Stomach (tissue), 9 donors: ENCODE measurements around the gene ANKRD10. TPM values are rescaled to one million over a fixed set of nuclear protein-coding genes. Genes with fewer than 3 reads are reported as not detected.
A peak's percentile ranks its signal among the peaks of the same experiment; 100 is the strongest.

Source experiments
- DNase-seq, 2 donors: peaks; one replicate each; pipeline versions ENCODE4 v3.0.0 to v3.0.0-alpha.2; 2013 to 2019
- H3K27ac ChIP-seq, 5 donors: fragments of 200-600 bp in 4 of 5; sonication (generic) in 4 of 5; one replicate each; pipeline ENCODE4 v1.5.1; 2013 to 2019; ENCODE audit warnings: mild to moderate bottlenecking in 1 of 5, moderate library complexity in 1 of 5
- H3K27me3 ChIP-seq, 3 donors: fragments of 200-600 bp; sonication (generic); one replicate each; pipeline ENCODE4 v1.5.1; 2017 to 2019; ENCODE audit warnings: mixed run types in 1 of 3
- H3K36me3 ChIP-seq, 4 donors: fragments of 200-600 bp; sonication (generic); 1 replicate in 3 of 4; 2 replicates in 1 of 4; pipeline ENCODE4 v1.5.1; 2016 to 2019
- H3K4me1 ChIP-seq, 4 donors: fragments of 200-600 bp; sonication (generic); one replicate each; pipeline ENCODE4 v1.5.1; 2016 to 2019
- H3K4me3 ChIP-seq, 4 donors: fragments of 200-600 bp; sonication (generic) in 3 of 4; one replicate each; pipeline ENCODE4 v1.5.1; 2016 to 2019; ENCODE audit warnings: mild to moderate bottlenecking in 1 of 4
- H3K9me3 ChIP-seq, 4 donors: fragments of 200-600 bp; sonication (generic); one replicate each; pipeline ENCODE4 v1.5.1; 2016 to 2019
- EP300 ChIP-seq: sonication (generic); formaldehyde crosslinking; IDR thresholded peaks from one replicate; pipeline ENCODE4 v1.6.1; 2017; ENCODE audit warnings: antibody characterized with exemption
- POLR2A ChIP-seq, 4 donors: fragments of 450-650 bp; IDR thresholded peaks; one replicate each; pipeline ENCODE4 v1.6.1; 2016; ENCODE audit warnings: antibody characterized with exemption in 4 of 4, control low read depth in 2 of 4, mild to moderate bottlenecking in 1 of 4, moderate library complexity in 1 of 4
- POLR2AphosphoS5 ChIP-seq, 3 donors: sonication (generic); formaldehyde crosslinking; IDR thresholded peaks; one replicate each; pipeline ENCODE4 v1.6.1; 2016; ENCODE audit warnings: antibody characterized with exemption in 3 of 3
- WGBS, 5 donors: extraction: QIAGEN DNeasy Blood & Tissue Kit in 3 of 5; methylation state at CpG; one replicate each; pipeline versions ENCODE4 v1.1.5 to v1.1.7; 2013 to 2018; 5-methylcytosine and 5-hydroxymethylcytosine counted together
- intact Hi-C: fragments of 100-400 bp; cut with DNase I; formaldehyde crosslinking; loops from one replicate; pipeline ENCODE4 v1.15.1; 2023; ENCODE audit warnings: low total_unique reads
- polyA plus RNA-seq, 3 donors: library from polyadenylated mRNA; stranded (reverse); fragments of 200-250 nt; gene quantifications; one replicate each; pipeline ENCODE4 v1.2.3, GENCODE V29; 2013
- total RNA-seq, 5 donors: library from RNA; depleted of rRNA; stranded (reverse); fragments of >200 nt; gene quantifications; one replicate each; pipeline versions ENCODE4 v1.1.0 to v1.2.3, GENCODE V29; 2014 to 2016
- TF ChIP-seq, protein P1 (sequence below), 7 experiments: fragments of 450-650 bp in 4 of 7; fragments of 200-600 bp in 3 of 7; sonication (generic) in 3 of 7; IDR thresholded peaks; one replicate each; pipeline ENCODE4 v1.5.1; 2016 to 2019; ENCODE audit warnings: antibody characterized with exemption in 7 of 7, control low read depth in 2 of 7, mild to moderate bottlenecking in 1 of 7
- donor health status: healthy with polysubstance abuse.
- donor health status: Bipolar disorder and iron deficiency.
- donor health status: healthy.

Gene ANKRD10
- total and polyA plus RNA-seq, 8 donors: 37.4 to 246 (median 123) TPM

DNA sequence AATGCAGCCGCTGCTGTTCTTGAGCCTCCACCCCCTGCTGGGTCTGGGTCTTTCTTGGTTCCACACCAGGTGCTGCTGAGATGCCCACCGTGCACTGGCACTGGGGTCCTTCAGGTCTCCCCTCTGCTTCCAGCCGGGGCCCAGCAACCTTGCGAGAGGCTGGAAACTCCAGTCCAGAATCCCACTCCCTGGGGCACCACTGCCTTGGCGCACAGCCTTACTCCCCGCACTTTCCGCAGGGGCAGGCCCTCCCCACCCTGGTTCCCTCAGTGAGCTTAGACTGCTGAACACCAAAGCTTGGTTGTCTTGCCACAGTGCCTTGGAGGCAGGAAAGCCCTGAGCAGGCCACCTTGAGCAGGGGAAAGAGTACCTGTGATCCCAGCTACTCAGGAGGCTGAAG, 60.0 kb downstream of the ANKRD10 start:
- Histone ChIP-seq H3K36me3 (no peaks in the 10 kb centered on the region), H3K9me3 (peaks cover 0 to 12% (median 10%) of the 10 kb centered on the region in 4 donors), H3K4me3 (no peak overlapping the region), H3K27ac (no peak overlapping the region), H3K4me1 (no peaks in the 10 kb centered on the region), H3K27me3 (peaks cover 0 to 6% (median 0%) of the 10 kb centered on the region in 3 donors)
- no peak for TF ChIP-seq POLR2AphosphoS5 (IDR thresholded peaks at IDR 0.05)
- TF ChIP-seq, protein P1, sequence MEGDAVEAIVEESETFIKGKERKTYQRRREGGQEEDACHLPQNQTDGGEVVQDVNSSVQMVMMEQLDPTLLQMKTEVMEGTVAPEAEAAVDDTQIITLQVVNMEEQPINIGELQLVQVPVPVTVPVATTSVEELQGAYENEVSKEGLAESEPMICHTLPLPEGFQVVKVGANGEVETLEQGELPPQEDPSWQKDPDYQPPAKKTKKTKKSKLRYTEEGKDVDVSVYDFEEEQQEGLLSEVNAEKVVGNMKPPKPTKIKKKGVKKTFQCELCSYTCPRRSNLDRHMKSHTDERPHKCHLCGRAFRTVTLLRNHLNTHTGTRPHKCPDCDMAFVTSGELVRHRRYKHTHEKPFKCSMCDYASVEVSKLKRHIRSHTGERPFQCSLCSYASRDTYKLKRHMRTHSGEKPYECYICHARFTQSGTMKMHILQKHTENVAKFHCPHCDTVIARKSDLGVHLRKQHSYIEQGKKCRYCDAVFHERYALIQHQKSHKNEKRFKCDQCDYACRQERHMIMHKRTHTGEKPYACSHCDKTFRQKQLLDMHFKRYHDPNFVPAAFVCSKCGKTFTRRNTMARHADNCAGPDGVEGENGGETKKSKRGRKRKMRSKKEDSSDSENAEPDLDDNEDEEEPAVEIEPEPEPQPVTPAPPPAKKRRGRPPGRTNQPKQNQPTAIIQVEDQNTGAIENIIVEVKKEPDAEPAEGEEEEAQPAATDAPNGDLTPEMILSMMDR (IDR thresholded peaks at IDR 0.05): no peak
- no peak for TF ChIP-seq POLR2A (IDR thresholded peaks at IDR 0.05)
- no peak for TF ChIP-seq EP300
- DNase-seq: no peak
- 92 to 95% (median 93%) methylated on average over 3 to 7 of the region's 7 CpGs for WGBS, 5 donors
- intact Hi-C loops: no loop called here

DNA sequence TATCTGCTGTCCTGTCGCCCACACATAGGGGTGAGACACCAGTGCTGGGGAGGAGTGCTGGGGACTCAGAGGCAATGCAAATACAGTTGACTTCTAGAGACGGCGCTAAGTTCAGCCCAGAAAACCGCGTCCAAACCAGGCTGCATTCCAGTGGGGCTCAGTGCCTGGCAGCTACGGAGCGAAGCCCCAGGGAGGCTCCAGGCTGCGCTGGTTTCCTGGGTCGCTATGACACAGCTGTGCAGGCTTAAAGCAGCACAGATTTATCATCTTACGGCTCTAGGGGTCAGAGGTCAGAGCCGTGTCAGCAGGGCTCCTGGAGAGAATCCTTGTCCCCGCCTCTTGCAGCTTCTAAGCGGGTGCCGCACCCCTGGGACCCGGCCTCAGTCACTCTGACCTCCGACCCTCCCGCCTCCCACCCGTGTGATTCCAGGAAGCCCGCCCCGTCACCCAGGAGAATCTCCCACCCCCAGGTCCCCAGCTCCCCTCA, 61.6 kb downstream of the ANKRD10 start:
- Histone ChIP-seq H3K27ac (peak overlapping the region in 1 of 5 donors; percentile 56), H3K36me3 (no peaks in the 10 kb centered on the region), H3K4me3 (no peak overlapping the region), H3K27me3 (peaks cover 0 to 6% (median 0%) of the 10 kb centered on the region in 3 donors), H3K9me3 (peaks cover 0 to 12% (median 10%) of the 10 kb centered on the region in 4 donors), H3K4me1 (no peaks in the 10 kb centered on the region)
- TF ChIP-seq, protein P1 (IDR thresholded peaks at IDR 0.05): no peak
- TF ChIP-seq POLR2AphosphoS5 (IDR thresholded peaks at IDR 0.05) (no peak), POLR2A (IDR thresholded peaks at IDR 0.05) (no peak), EP300 (no peak)
- DNase-seq: peak in 1 of 2 donors; percentile 41
- WGBS, 5 donors: 62 to 76% (median 69%) methylated on average over 16 to 20 of the region's 20 CpGs
- intact Hi-C loops: no loop called here

DNA sequence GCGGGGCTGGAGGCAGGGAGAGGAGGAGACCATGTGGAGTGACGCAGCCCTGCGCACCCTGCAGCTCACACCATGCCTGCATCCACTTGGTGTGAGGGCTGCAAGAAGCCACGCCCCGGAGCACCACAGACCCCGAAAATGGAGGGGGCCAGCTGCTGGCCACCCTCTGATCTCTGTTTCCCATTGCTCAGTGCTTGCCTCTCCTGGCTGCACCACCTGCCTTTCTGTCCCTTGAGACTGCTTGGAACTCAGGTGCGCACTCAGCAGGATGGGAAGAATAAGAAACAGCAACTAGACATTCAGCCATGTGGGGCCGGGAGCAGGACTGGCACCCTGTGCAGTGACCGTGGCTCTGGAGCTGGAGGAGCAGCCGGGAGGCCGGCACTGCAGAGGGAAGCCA, 64.0 kb downstream of the ANKRD10 start:
- H3K36me3 ChIP-seq: no peaks in the 10 kb centered on the region
- H3K9me3 ChIP-seq: no peaks in the 10 kb centered on the region
- TF ChIP-seq POLR2A (IDR thresholded peaks at IDR 0.05): no peak
- TF ChIP-seq, protein P1 (IDR thresholded peaks at IDR 0.05): no peak
- TF ChIP-seq EP300: no peak
- TF ChIP-seq POLR2AphosphoS5 (IDR thresholded peaks at IDR 0.05): no peak
- WGBS, 5 donors: 75 to 89% (median 78%) methylated on average over 7 to 11 of the region's 11 CpGs
- H3K27me3 ChIP-seq: peaks cover 0 to 14% (median 0%) of the 10 kb centered on the region in 3 donors
- no peak overlapping the region for H3K27ac ChIP-seq
- no peak overlapping the region for H3K4me3 ChIP-seq
- no peak for DNase-seq
- intact Hi-C loops: no loop called here
- no peaks in the 10 kb centered on the region for H3K4me1 ChIP-seq

DNA sequence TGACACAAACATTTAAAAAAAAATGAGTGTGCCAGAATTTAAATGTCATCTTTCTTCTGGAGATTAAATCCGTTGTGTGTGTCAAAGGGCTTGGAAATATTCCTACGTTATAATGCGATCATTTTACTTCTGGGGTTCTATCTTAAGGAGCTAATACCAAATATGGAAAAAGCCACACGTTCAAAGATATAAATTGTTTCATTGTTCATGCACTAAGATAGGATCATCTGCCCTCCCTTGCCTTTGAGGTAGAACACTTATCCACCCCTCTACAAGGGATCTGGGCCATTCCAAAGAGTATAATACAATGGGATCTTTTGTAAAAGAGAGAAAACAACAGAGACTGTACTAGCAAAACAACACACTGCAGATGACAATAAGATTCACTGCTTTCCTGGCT, 64.9 kb downstream of the ANKRD10 start:
- no peak for DNase-seq
- intact Hi-C loops: no loop called here
- peaks cover 0 to 14% (median 0%) of the 10 kb centered on the region in 3 donors for H3K27me3 ChIP-seq
- no peak for TF ChIP-seq POLR2AphosphoS5 (IDR thresholded peaks at IDR 0.05)
- TF ChIP-seq EP300: no peak
- TF ChIP-seq, protein P1 (IDR thresholded peaks at IDR 0.05): no peak
- TF ChIP-seq POLR2A (IDR thresholded peaks at IDR 0.05): no peak
- 36 to 59% (median 45%) methylated on average over 4 of the region's 4 CpGs for WGBS, 5 donors
- H3K27ac ChIP-seq: no peak overlapping the region
- H3K4me1 ChIP-seq: no peaks in the 10 kb centered on the region
- H3K4me3 ChIP-seq: no peak overlapping the region
- no peaks in the 10 kb centered on the region for H3K36me3 ChIP-seq
- no peaks in the 10 kb centered on the region for H3K9me3 ChIP-seq
